Astrocyte of the spinal cord (primary cell): Measurements from ENCODE around the gene MYO1H.

Experiments used
- DNase-seq: peaks from one replicate; pipeline ENCODE4 v3.0.0; 2011; ENCODE audit warnings: low read depth, low spot score
- H3K4me3 ChIP-seq: 2 replicates; pipeline ENCODE4 v1.5.1; 2011; ENCODE audit warnings: low read depth, mild to moderate bottlenecking, low read length, moderate library complexity
- in situ Hi-C: cut with HindIII; loops from 2 replicates; pipeline ENCODE4 v1.10.0; 2017; ENCODE audit warnings: low sequenced_read_pairs
- TF ChIP-seq, protein P1 (sequence below): IDR thresholded peaks from 2 replicates; pipeline ENCODE4 v1.5.1; 2012; ENCODE audit warnings: low read depth, mild to moderate bottlenecking, low read length, inconsistent platforms

The MYO1H gene

DNA sequence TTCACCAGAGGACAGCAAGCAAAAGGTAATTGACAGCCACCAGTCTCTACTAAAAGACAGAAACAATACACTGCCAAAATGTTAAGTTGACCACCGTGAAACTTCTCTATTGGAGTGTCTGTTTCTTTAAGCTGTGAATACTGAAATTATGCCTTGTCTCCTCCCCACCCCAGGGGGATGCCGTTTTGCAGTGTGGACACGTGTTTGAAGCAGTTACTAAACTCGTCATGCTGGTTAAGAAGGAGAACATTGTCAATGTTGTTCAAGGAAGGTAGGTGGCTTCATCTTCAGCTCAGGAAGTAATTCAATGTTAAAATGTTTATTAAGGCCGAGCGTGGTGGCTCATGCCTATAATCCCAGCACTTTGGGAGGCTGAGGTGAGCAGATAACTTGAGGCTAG lies 96.6 kb downstream of the MYO1H start:
- in situ Hi-C loops: no loop called here
- TF ChIP-seq, protein P1, sequence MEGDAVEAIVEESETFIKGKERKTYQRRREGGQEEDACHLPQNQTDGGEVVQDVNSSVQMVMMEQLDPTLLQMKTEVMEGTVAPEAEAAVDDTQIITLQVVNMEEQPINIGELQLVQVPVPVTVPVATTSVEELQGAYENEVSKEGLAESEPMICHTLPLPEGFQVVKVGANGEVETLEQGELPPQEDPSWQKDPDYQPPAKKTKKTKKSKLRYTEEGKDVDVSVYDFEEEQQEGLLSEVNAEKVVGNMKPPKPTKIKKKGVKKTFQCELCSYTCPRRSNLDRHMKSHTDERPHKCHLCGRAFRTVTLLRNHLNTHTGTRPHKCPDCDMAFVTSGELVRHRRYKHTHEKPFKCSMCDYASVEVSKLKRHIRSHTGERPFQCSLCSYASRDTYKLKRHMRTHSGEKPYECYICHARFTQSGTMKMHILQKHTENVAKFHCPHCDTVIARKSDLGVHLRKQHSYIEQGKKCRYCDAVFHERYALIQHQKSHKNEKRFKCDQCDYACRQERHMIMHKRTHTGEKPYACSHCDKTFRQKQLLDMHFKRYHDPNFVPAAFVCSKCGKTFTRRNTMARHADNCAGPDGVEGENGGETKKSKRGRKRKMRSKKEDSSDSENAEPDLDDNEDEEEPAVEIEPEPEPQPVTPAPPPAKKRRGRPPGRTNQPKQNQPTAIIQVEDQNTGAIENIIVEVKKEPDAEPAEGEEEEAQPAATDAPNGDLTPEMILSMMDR: no peak
- no peak overlapping the region for H3K4me3 ChIP-seq
- no peak for DNase-seq

DNA sequence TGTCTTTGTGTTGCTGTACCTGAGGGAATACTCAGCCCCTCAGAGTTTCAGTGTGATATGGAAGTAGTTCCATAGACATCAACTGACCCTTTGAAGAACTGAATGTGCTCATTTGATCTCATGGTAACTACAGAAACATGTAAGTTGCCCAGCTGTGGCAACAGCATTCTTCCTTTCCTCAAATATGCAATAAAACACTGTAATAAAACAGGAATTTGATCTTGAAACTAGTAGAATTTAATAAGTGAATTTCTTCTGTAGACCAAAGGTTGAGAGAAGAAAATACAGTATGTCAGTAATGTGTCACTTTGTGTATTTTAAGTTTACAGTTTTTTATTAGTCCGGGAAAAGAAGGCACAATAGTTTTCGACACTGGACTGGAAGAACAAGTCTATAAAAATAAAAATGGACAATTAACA lies 97.5 kb downstream of the MYO1H start:
- peak; percentile 82 for DNase-seq
- H3K4me3 ChIP-seq: no peak overlapping the region
- TF ChIP-seq, protein P1: no peak
- in situ Hi-C loops: no loop called here

DNA sequence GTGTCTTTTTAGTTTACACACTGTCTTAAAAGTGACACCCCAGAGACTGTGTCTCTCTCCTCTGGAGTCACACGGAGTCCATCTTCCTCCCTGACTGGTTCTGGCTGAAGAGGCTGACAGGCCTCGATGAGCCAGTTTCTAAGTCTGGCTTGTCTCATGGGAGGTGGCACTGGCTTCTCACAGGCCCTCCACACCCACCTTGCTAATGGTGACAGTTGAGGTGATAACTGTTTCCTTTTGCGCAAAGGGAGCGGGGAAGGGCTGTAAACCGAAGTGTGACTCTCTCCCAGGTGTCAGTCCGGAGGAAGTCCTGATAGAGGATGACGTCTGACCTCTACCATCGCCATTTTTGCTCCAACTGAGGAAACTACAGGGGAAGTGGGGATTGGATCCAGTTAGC lies 99.2 kb downstream of the MYO1H start:
- no peak for DNase-seq
- in situ Hi-C loops: no loop called here
- TF ChIP-seq, protein P1: no peak
- no peak overlapping the region for H3K4me3 ChIP-seq

DNA sequence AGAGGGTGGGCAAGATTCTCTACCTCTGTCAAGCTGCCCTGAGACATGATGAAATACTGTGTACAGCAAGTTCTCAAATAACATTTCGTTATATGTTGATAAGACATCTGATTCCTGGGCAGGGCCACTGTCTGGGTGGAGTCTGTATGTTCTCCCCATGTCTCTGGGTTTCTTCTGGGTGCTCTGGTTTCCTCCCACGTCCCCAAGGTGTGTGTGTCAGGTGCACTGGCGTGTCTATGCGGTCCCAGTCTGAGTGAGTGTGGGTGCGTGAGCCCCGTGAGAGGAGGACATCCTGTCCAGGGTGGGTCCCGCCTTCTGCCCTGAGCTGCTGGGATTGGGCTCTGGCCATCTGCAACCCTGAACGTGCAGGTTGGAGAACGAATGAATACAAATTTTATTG lies 99.8 kb downstream of the MYO1H start:
- H3K4me3 ChIP-seq: no peak overlapping the region
- DNase-seq: no peak
- TF ChIP-seq, protein P1: no peak
- in situ Hi-C loops: no loop called here

DNA sequence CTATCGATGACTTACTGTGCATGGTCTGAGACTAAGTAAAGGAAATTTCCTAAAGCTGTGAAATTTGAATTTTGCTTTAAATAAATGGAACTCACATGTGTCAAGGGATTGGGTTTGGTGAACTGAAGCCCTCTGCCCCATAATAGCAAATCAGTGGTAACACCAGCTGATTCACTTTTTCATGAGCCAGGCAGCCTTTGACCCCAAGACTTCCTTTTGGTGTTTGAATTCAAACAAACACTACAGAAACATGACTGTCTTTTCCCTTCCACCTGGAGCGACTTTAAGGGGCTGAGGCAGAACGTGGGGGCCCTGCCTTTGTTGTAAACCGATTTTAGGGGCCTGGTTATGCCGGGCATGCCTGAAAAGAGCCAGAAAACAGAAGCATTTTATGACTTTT lies 100.6 kb downstream of the MYO1H start:
- TF ChIP-seq, protein P1: no peak
- DNase-seq: no peak
- no peak overlapping the region for H3K4me3 ChIP-seq
- in situ Hi-C loops: no loop called here

DNA sequence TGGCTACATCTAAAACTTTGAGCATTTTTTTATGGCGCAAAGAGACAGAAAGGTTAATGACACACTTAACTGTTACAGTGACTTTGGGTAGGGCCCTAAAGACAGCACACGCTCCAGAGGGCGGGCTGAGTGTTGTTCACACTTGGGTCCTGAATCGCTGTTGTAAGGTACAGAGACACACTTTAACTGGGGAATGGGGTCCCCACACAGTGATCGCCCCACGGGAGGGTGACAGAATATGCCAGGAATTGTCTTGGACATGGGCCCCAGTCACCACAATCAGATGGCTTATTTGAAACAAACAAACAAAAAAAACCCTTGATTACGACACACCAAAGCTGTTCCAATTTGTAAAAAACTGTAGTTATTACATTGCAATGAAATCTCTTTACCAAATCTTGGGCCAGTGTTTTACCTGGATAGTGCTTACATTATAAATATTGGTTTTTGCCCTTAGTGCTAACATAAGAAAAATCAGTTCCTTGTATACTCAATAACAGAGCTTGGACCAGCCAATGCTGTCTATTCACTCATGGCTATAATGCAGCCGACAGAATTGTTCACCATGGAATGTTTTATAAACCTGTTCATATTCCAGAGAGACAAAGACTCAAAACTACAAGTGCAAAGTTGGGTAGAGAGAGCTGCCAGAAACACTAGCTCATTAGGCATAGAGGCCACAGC lies 101.1 kb downstream of the MYO1H start:
- no peak overlapping the region for H3K4me3 ChIP-seq
- TF ChIP-seq, protein P1: no peak
- no peak for DNase-seq
- in situ Hi-C loops: no loop called here
